Activated T-cell treated with anti-CD3 and anti-CD28 coated beads, Interleukin-2, amount 50 U/mL, for 48 hours (primary cell): ENCODE measurements around the gene CST1.
"Not testable (repeated sequence)": the region's sequence is repeated elsewhere in the genome, so short reads cannot be mapped to it uniquely, and the experiment has no call there.

Source experiments
- DNase-seq, 2 experiments: peaks; one replicate each; pipeline ENCODE4 v3.0.0-alpha.2; 2020

CST1 gene

GRCh38 chr20:23750786-23751185, at the start of gene CST1:
Gene CST1, minus strand, starts transcription at chr20:23750935. Its CDS starts 69 bp downstream, at chr20:23750866.
- not testable (repeated sequence) for DNase-seq

GRCh38 chr20:23799216-23799847, 48.6 kb upstream of the CST1 start:
- DNase-seq: peak; percentile 48 to 55

GRCh38 chr20:23795526-23795925, 44.8 kb upstream of the CST1 start:
- no peak for DNase-seq

GRCh38 chr20:23794841-23795240, 44.1 kb upstream of the CST1 start:
- DNase-seq: no peak

- DNase-seq: no peak
Measured at GRCh38 chr20:23794065-23794464, 43.3 kb upstream of the CST1 start.

GRCh38 chr20:23783447-23783846, 32.7 kb upstream of the CST1 start:
- no peak for DNase-seq

GRCh38 chr20:23782366-23782983, 31.7 kb upstream of the CST1 start:
- peak; percentile 30 to 31 for DNase-seq

GRCh38 chr20:23778676-23779075, 27.9 kb upstream of the CST1 start:
- DNase-seq: not testable (repeated sequence)

- DNase-seq: not testable (repeated sequence)
Measured at GRCh38 chr20:23777380-23777779, 26.6 kb upstream of the CST1 start.

- DNase-seq: no peak
Measured at GRCh38 chr20:23776067-23776771, 25.5 kb upstream of the CST1 start.

- DNase-seq: no peak
Measured at GRCh38 chr20:23774081-23774480, 23.3 kb upstream of the CST1 start.

- DNase-seq: no peak
Measured at GRCh38 chr20:23773579-23773978, 22.8 kb upstream of the CST1 start.

GRCh38 chr20:23773127-23773526, 22.4 kb upstream of the CST1 start:
- no peak for DNase-seq

- no peak for DNase-seq
Measured at GRCh38 chr20:23772074-23772473, 21.3 kb upstream of the CST1 start.

GRCh38 chr20:23770384-23770783, 19.6 kb upstream of the CST1 start:
- no peak for DNase-seq

GRCh38 chr20:23768520-23768919, 17.8 kb upstream of the CST1 start:
- not testable (repeated sequence) for DNase-seq

- DNase-seq: no peak
Measured at GRCh38 chr20:23766531-23766930, 15.8 kb upstream of the CST1 start.

- DNase-seq: no peak
Measured at GRCh38 chr20:23765578-23765977, 14.8 kb upstream of the CST1 start.

- not testable (repeated sequence) for DNase-seq
Measured at GRCh38 chr20:23764630-23765029, 13.9 kb upstream of the CST1 start.

- DNase-seq: no peak
Measured at GRCh38 chr20:23763345-23763744, 12.6 kb upstream of the CST1 start.

GRCh38 chr20:23759306-23759940, 8.7 kb upstream of the CST1 start:
- DNase-seq: no peak

GRCh38 chr20:23756792-23757191, 6.1 kb upstream of the CST1 start:
- not testable (repeated sequence) for DNase-seq

- DNase-seq: not testable (repeated sequence)
Measured at GRCh38 chr20:23755131-23755611, 4.4 kb upstream of the CST1 start.
